Heart right ventricle (tissue), 16 donors: ENCODE measurements around the gene RBMS3. TPM values are rescaled to one million over a fixed set of nuclear protein-coding genes. Genes with fewer than 3 reads are reported as not detected.

Experiments
- ATAC-seq, 8 donors: fragments of 200-7000 bp; cut with Tn5 transposase; one replicate each; pipeline ENCODE4 v1.9.1; 2020; ENCODE audit warnings: mild to moderate bottlenecking in 8 of 8, moderate library complexity in 8 of 8, moderate number of reproducible peaks in 1 of 8
- DNase-seq, 2 donors: peaks; one replicate each; pipeline ENCODE4 v3.0.0-alpha.2; 2020
- H3K27ac ChIP-seq, 10 donors: fragments of 200-600 bp; sonication (generic) in 2 of 10; one replicate each; pipeline versions ENCODE4 v1.5.0 to v1.8.0; 2020 to 2022; ENCODE audit warnings: mild to moderate bottlenecking in 3 of 10
- H3K27me3 ChIP-seq, 7 donors: fragments of 200-600 bp; one replicate each; pipeline ENCODE4 v1.8.0; 2021 to 2022; ENCODE audit warnings: mild to moderate bottlenecking in 2 of 7
- H3K36me3 ChIP-seq, 9 donors: fragments of 200-600 bp; sonication (generic) in 1 of 9; one replicate each; pipeline versions ENCODE4 v1.5.0 to v1.8.0; 2020 to 2022; ENCODE audit warnings: mild to moderate bottlenecking in 2 of 9
- H3K4me1 ChIP-seq, 9 donors: fragments of 200-600 bp; sonication (generic) in 1 of 9; one replicate each; pipeline versions ENCODE4 v1.5.0 to v1.8.0; 2020 to 2022; ENCODE audit warnings: mild to moderate bottlenecking in 4 of 9
- H3K4me3 ChIP-seq, 10 donors: fragments of 200-600 bp; sonication (generic) in 2 of 10; one replicate each; pipeline versions ENCODE4 v1.5.0 to v1.8.0; 2020 to 2022; ENCODE audit warnings: mild to moderate bottlenecking in 7 of 10, moderate library complexity in 2 of 10
- H3K9me3 ChIP-seq, 11 donors: fragments of 200-600 bp in 10 of 11; sonication (generic) in 2 of 11; one replicate each; pipeline versions ENCODE4 v1.5.0 to v1.8.0; 2013 to 2022; ENCODE audit warnings: mild to moderate bottlenecking in 2 of 11, control low read depth in 1 of 11, moderate library complexity in 1 of 11
- WGBS, 2 donors: extraction: QIAGEN DNeasy Blood & Tissue Kit; methylation state at CpG; one replicate each; pipeline ENCODE4 v1.1.7; 2013; ENCODE audit warnings: inconsistent platforms in 1 of 2; 5-methylcytosine and 5-hydroxymethylcytosine counted together
- intact Hi-C, 10 donors: fragments of 100-400 bp; cut with DNase I; formaldehyde crosslinking; loops; one replicate each; pipeline versions ENCODE4 v1.11.1 to v1.14.2; 2022
- polyA plus RNA-seq, 2 donors: library from polyadenylated mRNA; stranded (reverse); fragments of 200-250 nt; gene quantifications; one replicate each; pipeline ENCODE4 v1.2.3, GENCODE V29; 2013
- total RNA-seq, 10 donors: library from RNA; stranded (reverse); fragmentation: NEBNext Ultra II Directional in 3 of 10; extraction: Animal tissue kit (Norgen Biotek cat#: 25700) in 3 of 10; gene quantifications; one replicate each; pipeline versions ENCODE4 v1.2.1 to v1.2.4, GENCODE V29; 2021 to 2023
- TF ChIP-seq, protein P1 (sequence below), 9 donors: fragments of 200-600 bp; sonication (generic) in 2 of 9; IDR thresholded peaks; one replicate each; pipeline versions ENCODE4 v1.5.0 to v1.8.0; 2021 to 2022; ENCODE audit warnings: antibody characterized with exemption in 9 of 9, mild to moderate bottlenecking in 5 of 9, moderate library complexity in 1 of 9
- donor health status: Arrhythmogenic right ventricular cardiomyopathy.
- donor health status: ischemic (EF 13 %, LVEDD 7.1; RV severe dilation, severe dysfunction).
- donor health status: healthy with polysubstance abuse.
- donor health status: DM: no; HTN: yes; CAD: no.
- donor health status: DM: no; HTN: no; CAD: no.
- donor health status: ischemic (EF 25% LVEDD 6.9; RV normal size, moderate dysfunction).
- donor health status: ischemic (EF 25% LVEDD 5.7; RV mildly dilated, moderate dysfunction).
- donor health status: healthy.
- donor health status: DM: yes; HTN: yes; CAD: no.
- donor health status: Ischemic cardiomyopathy.
- donor health status: ischemic (EF 35%, LVEDD 5.7; RV mildly dilated, moderate dysfunction).
- donor health status: nonischemic (EF 11% LVEDD 7.7; RV severe dilation, severe dysfunction).
- donor health status: DM: yes; HTN: yes; CAD: no.
- donor health status: PGD.
- donor health status: ischemic (EF 29% LVEDD 5.4; RV normal size, mild dysfunction).
- donor health status: nonischemic (EF 23%, LVEDD 6.1; RV moderate dilation, normal function).

RBMS3 gene
- total and polyA plus RNA-seq, 12 donors, result 3.2 to 41.1 (median 26.4) TPM

DNA sequence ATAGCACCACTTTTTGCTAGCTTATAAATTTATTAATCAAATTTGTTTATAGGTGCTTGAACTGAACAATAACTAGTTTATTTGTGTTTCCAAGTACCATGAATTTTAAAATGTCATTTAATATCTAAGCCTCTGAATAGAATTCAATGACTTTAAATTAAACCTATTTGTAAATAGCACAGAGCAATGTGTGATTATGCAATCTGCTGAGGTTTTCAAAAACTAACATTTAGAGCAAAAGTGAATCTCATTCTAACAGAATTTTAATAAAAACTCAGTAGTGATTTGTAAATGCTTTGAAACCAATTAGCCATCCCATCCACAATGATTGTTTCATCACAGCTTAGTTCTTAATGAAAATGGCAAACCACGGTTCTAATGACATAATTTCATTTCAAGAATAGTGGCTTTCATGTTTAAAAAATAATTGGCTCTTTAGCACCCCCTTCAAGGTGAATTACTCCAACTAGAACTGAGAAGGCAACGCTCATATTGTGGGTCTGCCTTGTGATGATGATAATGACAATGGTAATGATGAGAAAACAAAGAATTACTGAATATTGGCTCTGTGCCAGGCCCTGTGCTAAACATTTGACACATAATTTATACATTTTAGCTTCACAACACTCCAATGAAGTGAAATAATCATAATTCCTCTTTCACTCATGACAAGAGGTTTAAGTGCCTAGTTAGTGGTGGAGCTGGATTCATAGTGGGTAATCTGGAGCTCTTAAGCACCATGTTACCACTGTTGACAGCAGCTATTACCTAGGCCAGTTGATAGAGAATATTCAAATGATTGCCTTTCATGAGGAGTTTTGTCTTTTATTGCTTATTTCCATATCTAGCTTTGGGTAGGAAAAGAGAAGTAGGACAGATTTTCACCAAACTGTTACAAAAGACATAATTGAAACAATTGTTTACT lies 145.7 kb downstream of the RBMS3 start:
- H3K27ac ChIP-seq, result peak overlapping the region in 4 of 10 donors; percentile 9 to 28 (median 16)
- intact Hi-C loops, result loop anchor here in 1 of 10 donors (10.0 kb wide), 1 partner anchor 328 kb away; no protein-coding TSS in a partner anchor
- WGBS, 2 donors, result 85 to 86% methylated on average over 2 of the region's 2 CpGs

DNA sequence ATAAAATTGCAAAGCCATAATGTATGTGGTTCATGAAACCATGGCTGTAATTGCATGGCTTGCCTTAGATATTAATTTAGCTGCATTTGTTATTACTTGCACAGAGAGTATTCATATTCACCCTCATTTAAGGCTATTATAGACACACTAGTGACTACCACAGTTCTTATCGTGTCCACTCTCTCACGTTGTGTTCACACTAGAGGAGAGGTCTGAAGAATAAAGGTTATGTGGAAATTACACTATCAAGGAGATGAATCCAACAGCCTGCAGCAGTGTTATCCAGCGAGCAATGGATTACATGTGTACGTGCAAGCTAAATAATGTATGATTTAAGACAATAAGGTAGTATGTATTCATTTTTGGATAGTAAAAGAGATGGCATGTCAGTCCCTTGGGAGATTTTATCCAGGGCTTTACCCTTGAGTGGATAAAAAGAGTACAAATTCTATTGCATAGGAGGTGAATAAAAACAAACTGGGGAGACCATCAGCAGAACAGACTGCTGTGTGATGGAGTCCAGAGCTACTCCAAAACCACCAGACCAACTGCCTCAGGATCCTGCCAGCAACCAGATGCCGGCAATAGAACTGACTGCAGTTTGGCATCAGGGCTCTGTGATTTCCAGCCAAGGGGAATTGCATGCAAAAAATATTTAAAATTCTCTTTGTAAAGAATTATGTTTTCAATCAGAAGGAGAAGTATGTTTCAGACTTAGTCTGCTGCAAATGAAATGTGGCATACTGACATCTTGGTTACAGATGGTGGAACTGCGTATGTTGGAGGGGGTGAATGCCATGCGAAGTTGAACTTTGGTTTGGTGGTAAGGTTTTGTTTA lies 146.6 kb downstream of the RBMS3 start:
- intact Hi-C loops, result loop anchor here in 1 of 10 donors (10.0 kb wide), 1 partner anchor 327 kb away; no protein-coding TSS in a partner anchor
- DNase-seq (peak; percentile 15 to 29), ATAC-seq (peak; percentile 72 to 93 (median 84))
- 57 to 66% methylated on average over 7 of the region's 7 CpGs for WGBS, 2 donors
- TF ChIP-seq, protein P1, sequence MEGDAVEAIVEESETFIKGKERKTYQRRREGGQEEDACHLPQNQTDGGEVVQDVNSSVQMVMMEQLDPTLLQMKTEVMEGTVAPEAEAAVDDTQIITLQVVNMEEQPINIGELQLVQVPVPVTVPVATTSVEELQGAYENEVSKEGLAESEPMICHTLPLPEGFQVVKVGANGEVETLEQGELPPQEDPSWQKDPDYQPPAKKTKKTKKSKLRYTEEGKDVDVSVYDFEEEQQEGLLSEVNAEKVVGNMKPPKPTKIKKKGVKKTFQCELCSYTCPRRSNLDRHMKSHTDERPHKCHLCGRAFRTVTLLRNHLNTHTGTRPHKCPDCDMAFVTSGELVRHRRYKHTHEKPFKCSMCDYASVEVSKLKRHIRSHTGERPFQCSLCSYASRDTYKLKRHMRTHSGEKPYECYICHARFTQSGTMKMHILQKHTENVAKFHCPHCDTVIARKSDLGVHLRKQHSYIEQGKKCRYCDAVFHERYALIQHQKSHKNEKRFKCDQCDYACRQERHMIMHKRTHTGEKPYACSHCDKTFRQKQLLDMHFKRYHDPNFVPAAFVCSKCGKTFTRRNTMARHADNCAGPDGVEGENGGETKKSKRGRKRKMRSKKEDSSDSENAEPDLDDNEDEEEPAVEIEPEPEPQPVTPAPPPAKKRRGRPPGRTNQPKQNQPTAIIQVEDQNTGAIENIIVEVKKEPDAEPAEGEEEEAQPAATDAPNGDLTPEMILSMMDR (IDR thresholded peaks at IDR 0.05), result no peak
- Histone ChIP-seq H3K9me3 (no peaks in the 10 kb centered on the region), H3K27ac (peak overlapping the region in 6 of 10 donors; percentile 6 to 28 (median 19)), H3K4me3 (no peak overlapping the region), H3K27me3 (no peaks in the 10 kb centered on the region), H3K4me1 (peaks cover 2 to 61% (median 32%) of the 10 kb centered on the region in 9 donors), H3K36me3 (no peaks in the 10 kb centered on the region)

More for the DNA sequence above, 145.7 kb downstream of the RBMS3 start:
- Histone ChIP-seq H3K9me3 (no peaks in the 10 kb centered on the region), H3K27me3 (no peaks in the 10 kb centered on the region), H3K4me3 (no peak overlapping the region), H3K36me3 (no peaks in the 10 kb centered on the region), H3K4me1 (peaks cover 2 to 59% (median 34%) of the 10 kb centered on the region in 9 donors)
- TF ChIP-seq, protein P1 (IDR thresholded peaks at IDR 0.05), result no peak
- DNase-seq (no peak), ATAC-seq (peak in 4 of 8 donors; percentile 60 to 77 (median 69))

DNA sequence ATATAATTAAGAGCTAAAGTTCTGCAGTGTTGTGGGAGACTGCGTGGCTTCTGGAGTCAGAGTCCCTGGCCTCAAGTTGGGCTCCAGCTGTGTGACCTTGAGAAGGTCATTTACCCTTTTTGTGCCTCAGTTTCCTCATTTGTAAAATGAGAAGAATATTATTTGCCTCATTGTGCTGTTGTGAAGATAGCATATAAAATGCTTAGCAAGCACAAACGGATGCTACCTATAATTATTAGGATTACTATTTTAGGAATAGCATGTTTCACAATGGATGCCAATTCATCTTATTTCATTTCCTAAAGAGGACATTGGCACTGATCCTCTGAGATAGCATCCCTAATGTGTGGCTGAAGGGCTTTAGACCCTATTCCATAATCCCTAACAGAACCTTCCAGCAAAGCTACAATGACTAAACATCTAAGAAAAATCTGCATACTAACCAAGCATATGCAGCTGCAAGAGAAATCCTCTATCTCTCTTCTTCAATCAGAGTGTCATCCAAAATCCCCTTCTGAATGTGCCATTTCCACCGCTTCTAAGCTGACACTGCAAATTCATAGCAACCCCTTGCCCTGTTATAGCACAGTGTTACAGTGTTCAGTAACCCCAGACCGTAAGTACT lies 148.3 kb downstream of the RBMS3 start:
- peak overlapping the region in 1 of 10 donors; percentile 23 for H3K27ac ChIP-seq
- H3K4me3 ChIP-seq, result no peak overlapping the region
- no peak for ATAC-seq
- TF ChIP-seq, protein P1 (IDR thresholded peaks at IDR 0.05), result no peak
- H3K27me3 ChIP-seq, result no peaks in the 10 kb centered on the region
- H3K4me1 ChIP-seq, result peaks cover 2 to 70% (median 35%) of the 10 kb centered on the region in 9 donors
- no peaks in the 10 kb centered on the region for H3K9me3 ChIP-seq
- no peaks in the 10 kb centered on the region for H3K36me3 ChIP-seq
- DNase-seq, result no peak
- 71 to 73% methylated on average over 4 of the region's 4 CpGs for WGBS, 2 donors
- intact Hi-C loops, result loop anchor here in 1 of 10 donors (10.0 kb wide), 1 partner anchor 326 kb away; no protein-coding TSS in a partner anchor
